Forelimb muscle (tissue), 1 donor: Measurements from ENCODE around the gene SLC22A24. TPM values are rescaled to one million over a fixed set of nuclear protein-coding genes. Genes with fewer than 3 reads are reported as not detected.
"Not testable (repeated sequence)": the region's sequence is repeated elsewhere in the genome, so short reads cannot be mapped to it uniquely, and the experiment has no call there.

Experiments used
- DNase-seq: peaks from one replicate; pipeline ENCODE4 v3.0.0-alpha.2; 2013; ENCODE audit warnings: low read depth
- polyA plus RNA-seq: library from polyadenylated mRNA; unstranded; fragments of 120-200 nt; gene quantifications from one replicate; pipeline ENCODE4 v1.2.1, GENCODE V29; 2013; ENCODE audit not compliant: insufficient read length

SLC22A24 gene
- not detected for polyA plus RNA-seq

GRCh38 chr11:63144121-63144520 lies at the start of gene SLC22A24:
SLC22A24 (minus strand) TSS chr11:63144221; CDS start chr11:63143779, 442 bp downstream.
- DNase-seq = no peak

DNA sequence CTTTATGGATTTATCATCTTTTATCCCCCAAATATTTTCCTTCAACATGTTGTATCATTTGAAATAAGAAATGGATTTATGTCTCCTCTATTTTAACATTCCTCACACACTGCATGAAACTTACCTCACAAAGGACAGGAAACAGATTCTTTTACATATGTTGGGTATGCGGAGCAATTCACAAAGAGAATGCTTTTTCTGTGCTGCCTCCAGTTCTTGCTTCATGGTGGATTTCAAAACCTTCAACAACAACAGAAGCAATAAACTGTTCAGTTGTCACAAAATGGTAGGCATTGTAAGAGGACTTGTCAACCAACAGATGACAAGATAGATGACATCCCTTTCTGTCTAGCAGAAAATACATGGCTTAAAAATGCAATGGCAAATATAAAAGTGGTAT lies 36.5 kb upstream of the SLC22A24 start:
- no peak for DNase-seq

DNA sequence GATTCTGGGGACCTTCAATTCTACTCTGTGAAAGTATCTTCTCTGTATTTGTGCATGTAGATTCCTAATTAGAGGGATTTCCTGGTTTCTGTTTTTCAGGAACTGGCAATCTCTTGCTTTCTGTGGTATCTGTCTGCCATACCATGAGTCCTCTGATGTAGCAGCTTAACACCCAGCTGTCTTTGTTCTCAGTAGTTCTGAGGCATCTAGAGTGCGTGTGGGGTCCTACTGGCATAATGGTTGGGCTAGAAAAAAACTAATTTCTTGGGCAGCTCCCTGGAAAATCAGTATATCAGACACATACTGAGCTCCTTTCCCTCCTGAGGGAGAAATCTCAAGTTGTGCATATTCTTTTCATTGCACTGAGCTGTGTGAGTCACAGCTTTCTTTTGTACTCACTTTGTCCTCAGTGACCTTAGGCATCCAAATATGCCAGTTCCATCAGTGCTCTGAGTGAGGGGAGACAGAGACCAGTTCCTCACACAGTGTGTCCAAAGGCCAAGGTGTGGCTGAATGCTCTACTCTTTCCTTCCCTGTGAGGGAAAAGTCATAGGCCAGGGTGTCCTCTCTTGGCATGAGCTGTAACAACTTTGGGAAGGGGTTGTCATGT lies 35.5 kb upstream of the SLC22A24 start:
- DNase-seq = no peak

- DNase-seq = no peak
These were observed 33.9 kb upstream of the SLC22A24 start for GRCh38 chr11:63177872-63178271.

DNA sequence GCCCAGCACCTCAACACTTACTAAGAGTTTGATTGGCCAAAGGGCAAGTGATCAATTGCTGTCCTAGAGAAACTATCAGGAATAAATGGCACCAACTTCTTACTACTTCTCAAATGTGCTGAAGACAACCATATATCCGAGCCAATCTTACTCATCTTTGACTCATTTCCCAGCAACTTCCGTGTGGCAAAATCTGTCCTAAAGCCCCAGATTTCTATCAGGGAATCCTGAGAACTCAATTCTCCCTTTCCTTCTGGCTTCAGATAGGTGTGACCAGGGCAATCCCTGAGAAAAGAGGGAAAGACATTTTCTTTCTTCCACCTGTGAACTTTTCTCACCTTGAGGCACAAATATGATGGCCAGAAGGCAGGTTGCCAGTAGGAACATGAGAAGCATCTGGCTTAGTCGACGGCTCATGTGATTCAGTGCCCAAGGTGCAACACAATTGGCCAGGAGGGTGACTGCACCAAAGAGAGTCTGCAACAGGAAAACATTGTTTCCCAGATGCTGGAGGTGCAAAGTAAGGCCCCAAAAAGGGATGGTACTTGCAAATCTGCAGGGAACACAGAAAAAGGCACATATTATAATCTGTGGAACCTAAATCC lies 21.8 kb upstream of the SLC22A24 start:
- no peak for DNase-seq

- DNase-seq = no peak
These were observed 11.8 kb upstream of the SLC22A24 start for GRCh38 chr11:63155794-63156193.

DNA sequence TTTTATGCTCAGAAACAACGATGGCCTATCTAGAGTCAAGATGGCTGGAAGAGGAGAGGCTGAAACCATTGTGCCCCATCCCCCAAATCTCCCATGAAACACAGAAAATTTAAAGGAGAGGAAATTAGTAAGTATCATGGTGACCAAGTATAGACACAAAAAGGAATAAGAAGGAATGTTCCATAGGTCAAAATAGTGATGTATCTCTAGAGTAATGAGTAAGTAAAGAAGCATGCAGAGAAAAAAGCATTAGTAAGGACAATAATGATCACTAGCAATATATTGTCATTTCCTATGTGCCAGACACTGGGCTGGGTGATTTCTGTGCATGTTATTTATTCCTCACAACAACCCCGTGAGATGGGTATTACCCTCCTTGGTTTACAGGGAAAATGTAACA lies 2.6 kb upstream of the SLC22A24 start:
- no peak for DNase-seq

GRCh38 chr11:63142459-63142858 lies 1.6 kb downstream of the SLC22A24 start:
- DNase-seq = no peak

DNA sequence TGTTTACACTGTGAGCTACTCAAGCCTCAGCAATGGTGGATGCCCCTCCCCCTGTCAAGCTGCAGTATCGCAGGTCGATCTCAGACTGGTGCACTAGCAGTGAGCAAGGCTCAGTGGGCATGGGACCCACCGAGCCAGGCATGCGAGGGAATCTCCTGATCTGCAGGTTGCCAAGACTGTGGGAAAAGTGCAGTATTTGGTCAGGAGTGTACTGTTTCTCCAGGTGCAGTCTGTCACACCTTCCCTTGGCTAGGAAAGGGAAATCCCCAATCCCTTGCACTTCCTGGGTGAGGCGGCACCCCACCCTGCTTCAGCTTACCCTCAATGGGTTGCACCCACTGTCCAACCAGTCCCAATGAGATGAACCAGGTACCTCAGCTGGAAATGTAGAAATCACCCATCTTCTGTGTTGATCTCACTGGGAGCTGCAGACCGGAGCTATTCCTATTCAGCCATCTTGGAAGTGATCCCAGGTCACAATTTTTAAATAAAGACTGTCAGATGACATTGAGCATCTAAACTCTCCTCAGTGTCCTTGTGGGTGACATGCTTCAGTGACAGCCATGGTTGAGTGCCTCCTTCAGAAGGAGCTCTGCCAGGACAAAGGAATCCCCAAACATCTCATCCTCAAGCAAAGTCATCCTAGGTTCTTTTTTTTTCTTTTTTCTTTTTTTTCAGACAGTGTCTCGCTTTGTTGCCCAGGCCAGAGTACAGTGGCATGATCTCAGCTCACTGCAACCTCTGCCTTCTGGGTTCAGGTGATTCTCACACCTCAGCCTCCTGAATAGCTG lies 10.8 kb downstream of the SLC22A24 start:
- no peak for DNase-seq

DNA sequence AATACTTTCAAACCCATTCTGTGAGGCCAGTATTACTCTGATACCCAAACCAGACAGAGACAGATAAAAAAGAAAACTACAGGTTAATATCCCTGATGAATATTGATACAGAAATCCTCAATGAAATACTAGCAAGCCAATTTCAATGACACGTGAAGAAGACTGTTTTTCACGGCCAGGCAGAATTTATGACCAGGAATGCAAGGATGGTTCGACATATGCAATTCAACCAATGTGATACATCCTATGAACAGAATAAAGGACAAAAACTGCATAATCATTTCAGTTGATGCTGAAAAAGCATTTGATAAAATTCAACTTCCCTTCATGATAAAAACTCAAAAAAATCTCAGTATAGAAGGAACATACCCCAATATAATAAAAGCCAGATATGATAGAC lies 44.5 kb downstream of the SLC22A24 start:
- no peak for DNase-seq

DNA sequence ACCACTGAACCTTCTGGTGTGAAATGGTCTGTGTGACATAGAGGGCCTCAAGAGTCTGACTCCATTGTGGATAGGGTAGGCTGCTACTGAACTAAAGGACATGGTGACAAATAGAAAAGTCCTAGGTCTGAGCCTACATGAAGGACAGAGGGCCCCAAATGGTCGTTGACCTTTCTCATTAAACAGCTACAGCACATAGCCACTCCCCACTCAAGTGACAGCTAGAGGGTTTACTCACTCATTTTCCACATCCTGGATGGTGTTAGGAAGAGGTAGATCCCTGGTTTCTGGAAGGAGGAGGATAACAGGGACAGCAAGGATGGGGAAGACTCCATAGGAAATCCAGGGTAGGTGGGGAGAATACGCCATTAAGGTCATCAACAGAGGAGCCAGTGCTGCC lies 63.3 kb downstream of the SLC22A24 start:
- DNase-seq = no peak

- not testable (repeated sequence) for DNase-seq
These were observed 97.8 kb downstream of the SLC22A24 start for GRCh38 chr11:63046203-63046602.

GRCh38 chr11:63042596-63042995 lies 101.4 kb downstream of the SLC22A24 start:
- DNase-seq = no peak

- DNase-seq = no peak
These were observed 111.6 kb downstream of the SLC22A24 start for GRCh38 chr11:63032457-63032856.

Other genes starting within 250 kb of the SLC22A24 start
- gene CHRM1, start 222.9 kb downstream of the SLC22A24 start, polyA plus RNA-seq = 0.09 TPM
- not detected for gene SLC22A6, start 159.3 kb downstream of the SLC22A24 start, polyA plus RNA-seq
- gene SLC22A8, start 128.4 kb downstream of the SLC22A24 start, polyA plus RNA-seq = not detected
- not detected for gene SLC22A25, start 99.4 kb upstream of the SLC22A24 start, polyA plus RNA-seq
- not detected for gene SLC22A9, start 225.6 kb upstream of the SLC22A24 start, polyA plus RNA-seq